ENCODE results near the gene ZNF512B. TPM values are rescaled to one million over a fixed set of nuclear protein-coding genes. Genes with fewer than 3 reads are reported as not detected.
"Not testable (repeated sequence)": the region's sequence is repeated elsewhere in the genome, so short reads cannot be mapped to it uniquely, and the experiment has no call there.

The ZNF512B gene
- total RNA-seq, 2 experiments from 2014 or later, result 7.2 to 14.3 TPM

DNA sequence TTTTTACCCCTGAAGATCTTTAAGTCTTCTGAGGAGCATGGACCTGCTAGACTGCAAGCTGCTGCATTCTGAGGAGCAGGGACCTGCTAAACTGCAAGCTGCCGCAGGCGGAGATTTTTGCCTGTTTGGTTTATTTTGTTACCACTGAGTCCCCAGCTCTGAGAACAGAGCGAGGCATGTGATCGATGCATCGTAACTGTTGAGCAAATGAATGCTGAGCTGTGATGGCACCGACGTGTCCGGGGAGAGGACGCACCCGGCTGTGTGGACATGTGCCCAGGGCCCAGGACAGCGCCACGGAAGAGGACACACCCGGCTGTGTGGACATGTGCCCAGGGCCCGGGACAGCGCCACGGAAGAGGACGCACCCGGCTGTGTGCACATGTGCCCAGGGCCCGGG lies 50.6 kb downstream of the ZNF512B start:
- CTCF ChIA-PET (ENCODE audit: unreplicated experiment), result no interaction called here

DNA sequence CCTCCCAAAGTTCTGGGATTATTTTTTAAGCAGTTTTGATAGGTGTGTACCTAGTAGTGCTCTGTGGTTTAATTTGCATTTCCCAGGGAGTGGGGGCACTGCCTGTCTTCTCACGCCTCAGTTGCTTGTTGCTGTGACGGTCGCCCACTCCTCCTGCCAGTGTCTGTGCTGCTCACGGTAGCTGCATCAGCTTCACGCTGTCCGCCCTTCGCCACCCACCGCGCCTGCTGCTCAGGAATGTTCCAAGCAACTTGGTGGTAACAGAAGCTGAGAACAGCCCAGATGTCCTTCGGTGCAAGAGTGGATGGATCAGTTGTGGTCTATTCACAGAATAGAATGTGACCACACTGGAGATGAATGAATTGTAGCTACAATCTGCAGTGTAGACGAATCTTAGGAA lies 51.9 kb downstream of the ZNF512B start:
- BruUV-seq (replicated peaks), result no TSS peak
- H2AFZ ChIP-seq (ENCODE audit: low read length), result no peak overlapping the region
- no peak overlapping the region for H3K4me3 ChIP-seq (ENCODE audit: low read depth, low read length, poor library complexity, severe bottlenecking)
- TF ChIP-seq EZH2phosphoT487 (IDR thresholded peaks at IDR 0.05; ENCODE audit: borderline replicate concordance, low read depth, low read length), result no peak
- TF ChIP-seq, protein P1, sequence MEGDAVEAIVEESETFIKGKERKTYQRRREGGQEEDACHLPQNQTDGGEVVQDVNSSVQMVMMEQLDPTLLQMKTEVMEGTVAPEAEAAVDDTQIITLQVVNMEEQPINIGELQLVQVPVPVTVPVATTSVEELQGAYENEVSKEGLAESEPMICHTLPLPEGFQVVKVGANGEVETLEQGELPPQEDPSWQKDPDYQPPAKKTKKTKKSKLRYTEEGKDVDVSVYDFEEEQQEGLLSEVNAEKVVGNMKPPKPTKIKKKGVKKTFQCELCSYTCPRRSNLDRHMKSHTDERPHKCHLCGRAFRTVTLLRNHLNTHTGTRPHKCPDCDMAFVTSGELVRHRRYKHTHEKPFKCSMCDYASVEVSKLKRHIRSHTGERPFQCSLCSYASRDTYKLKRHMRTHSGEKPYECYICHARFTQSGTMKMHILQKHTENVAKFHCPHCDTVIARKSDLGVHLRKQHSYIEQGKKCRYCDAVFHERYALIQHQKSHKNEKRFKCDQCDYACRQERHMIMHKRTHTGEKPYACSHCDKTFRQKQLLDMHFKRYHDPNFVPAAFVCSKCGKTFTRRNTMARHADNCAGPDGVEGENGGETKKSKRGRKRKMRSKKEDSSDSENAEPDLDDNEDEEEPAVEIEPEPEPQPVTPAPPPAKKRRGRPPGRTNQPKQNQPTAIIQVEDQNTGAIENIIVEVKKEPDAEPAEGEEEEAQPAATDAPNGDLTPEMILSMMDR (conservative IDR thresholded peaks at IDR 0.05; ENCODE audit: low read length), result no peak
- H4K20me1 ChIP-seq (ENCODE audit: insufficient read depth, low read length), result no peaks in the 10 kb centered on the region
- no peak for DNase-seq (ENCODE audit: low spot score)
- peaks cover 5% of the 10 kb centered on the region for H3K4me1 ChIP-seq (ENCODE audit: insufficient read depth, low read length, poor library complexity, severe bottlenecking)
- peaks cover 16% of the 10 kb centered on the region; the same call in 1 of the 2 replicates for H3K9me3 ChIP-seq (ENCODE audit: low read length)
- peaks cover 15% of the 10 kb centered on the region for H3K79me2 ChIP-seq (ENCODE audit: insufficient read depth, low read depth, low read length)
- POLR2A ChIA-PET, result interaction anchor here (1.1 kb wide), 3 partner anchors 9 to 39 kb away, joined by 3 read pairs; partner anchors contain the start of gene UCKL1
- peaks cover 49% of the 10 kb centered on the region for H3K36me3 ChIP-seq (ENCODE audit: insufficient read depth, low read length)
- CTCF ChIA-PET (ENCODE audit: unreplicated experiment), result no interaction called here
- no peak overlapping the region for H3K4me2 ChIP-seq (ENCODE audit: low read length)
- no peak overlapping the region for H3K27ac ChIP-seq (ENCODE audit: low read depth, low read length, poor library complexity, severe bottlenecking)
- intact Hi-C loops (cut with micrococcal nuclease; ENCODE audit: unreplicated experiment), result no loop called here
- no peaks in the 10 kb centered on the region for H3K9me2 ChIP-seq (ENCODE audit: insufficient read depth, low read length)

More for the DNA sequence above, 50.6 kb downstream of the ZNF512B start:
- Histone ChIP-seq H2AFZ (ENCODE audit: low read length) (no peak overlapping the region), H4K20me1 (ENCODE audit: insufficient read depth, low read length) (no peaks in the 10 kb centered on the region), H3K9me3 (ENCODE audit: low read length) (peaks cover 16% of the 10 kb centered on the region; the same call in 1 of the 2 replicates), H3K4me1 (ENCODE audit: insufficient read depth, low read length, poor library complexity, severe bottlenecking) (peaks cover 5% of the 10 kb centered on the region), H3K4me3 (ENCODE audit: low read depth, low read length, poor library complexity, severe bottlenecking) (no peak overlapping the region), H3K4me2 (ENCODE audit: low read length) (no peak overlapping the region), H3K9me2 (ENCODE audit: insufficient read depth, low read length) (no peaks in the 10 kb centered on the region), H3K36me3 (ENCODE audit: insufficient read depth, low read length) (peaks cover 45% of the 10 kb centered on the region), H3K27ac (ENCODE audit: low read depth, low read length, poor library complexity, severe bottlenecking) (no peak overlapping the region), H3K79me2 (ENCODE audit: insufficient read depth, low read depth, low read length) (peaks cover 3% of the 10 kb centered on the region; the same call in 1 of the 2 replicates)
- POLR2A ChIA-PET, result interaction anchor here (1.1 kb wide), 2 partner anchors 8 to 22 kb away, joined by 3 read pairs; no protein-coding TSS in a partner anchor
- intact Hi-C loops (cut with micrococcal nuclease; ENCODE audit: unreplicated experiment), result no loop called here
- no TSS peak for BruUV-seq (replicated peaks)
- no peak for TF ChIP-seq EZH2phosphoT487 (IDR thresholded peaks at IDR 0.05; ENCODE audit: borderline replicate concordance, low read depth, low read length)
- TF ChIP-seq, protein P1 (conservative IDR thresholded peaks at IDR 0.05; ENCODE audit: low read length), result no peak
- DNase-seq (ENCODE audit: low spot score), result no peak

DNA sequence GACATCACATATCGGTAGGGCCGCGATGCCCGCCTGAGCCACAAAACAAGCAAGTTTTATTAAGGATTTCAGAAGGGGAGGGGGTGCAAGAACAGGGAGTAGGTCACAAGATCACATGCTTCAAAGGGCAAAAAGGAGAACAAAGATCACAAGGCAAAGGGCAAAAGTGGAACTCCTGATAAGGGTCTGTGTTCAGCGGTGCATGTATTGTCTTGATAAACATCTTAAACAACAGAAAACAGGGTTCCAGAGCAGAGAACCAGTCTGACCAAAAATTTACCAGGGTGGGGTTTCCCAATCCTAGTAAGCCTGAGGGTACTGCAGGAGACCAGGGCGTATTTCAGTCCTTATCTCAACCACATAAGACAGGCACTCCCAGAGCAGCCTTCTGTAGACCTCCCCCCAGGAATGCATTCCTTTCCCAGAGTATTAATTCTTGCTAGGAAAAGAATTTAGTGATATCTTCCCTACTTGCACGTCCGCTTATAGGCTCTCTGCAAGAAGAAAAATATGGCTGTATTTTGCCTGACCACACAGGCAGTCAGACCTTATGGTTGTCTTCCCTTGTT lies 53.3 kb downstream of the ZNF512B start:
- H3K36me3 ChIP-seq (ENCODE audit: insufficient read depth, low read length), result peaks cover 49% of the 10 kb centered on the region
- H4K20me1 ChIP-seq (ENCODE audit: insufficient read depth, low read length); POLR2A ChIA-PET; H3K4me3 ChIP-seq (ENCODE audit: low read depth, low read length, poor library complexity, severe bottlenecking); DNase-seq (ENCODE audit: low spot score); CTCF ChIA-PET (ENCODE audit: unreplicated experiment); H2AFZ ChIP-seq (ENCODE audit: low read length); H3K9me2 ChIP-seq (ENCODE audit: insufficient read depth, low read length); H3K4me1 ChIP-seq (ENCODE audit: insufficient read depth, low read length, poor library complexity, severe bottlenecking); intact Hi-C loops (cut with micrococcal nuclease; ENCODE audit: unreplicated experiment); H3K27ac ChIP-seq (ENCODE audit: low read depth, low read length, poor library complexity, severe bottlenecking); H3K4me2 ChIP-seq (ENCODE audit: low read length): not testable (repeated sequence)
- peaks cover 16% of the 10 kb centered on the region; the same call in 1 of the 2 replicates for H3K9me3 ChIP-seq (ENCODE audit: low read length)
- peaks cover 28% of the 10 kb centered on the region for H3K79me2 ChIP-seq (ENCODE audit: insufficient read depth, low read depth, low read length)
- TSS peak; percentile 40 for BruUV-seq (replicated peaks)
